ENCODE data around the gene PUS7. TPM values are rescaled to one million over a fixed set of nuclear protein-coding genes. Genes with fewer than 3 reads are reported as not detected.
"Not testable (repeated sequence)": the region's sequence is repeated elsewhere in the genome, so short reads cannot be mapped to it uniquely, and the experiment has no call there.

Gene PUS7
- total RNA-seq, 4 donors from 2014 or later: 13.4 to 66.2 (median 17.8) TPM

GRCh38 chr7:105448181-105448580, 73.9 kb downstream of the PUS7 start:
- H3K4me1 ChIP-seq: no peaks in the 10 kb centered on the region
- ATAC-seq (no peak), DNase-seq (no peak)
- intact Hi-C loops (cut with DNase I; ENCODE audit: low total_unique reads): no loop called here
- TF ChIP-seq CTCF (IDR thresholded peaks at IDR 0.05 in 4 of 5, conservative IDR thresholded peaks at IDR 0.05 in 1 of 5) (no peak), POLR2A (IDR thresholded peaks at IDR 0.05) (no peak)
- in situ Hi-C loops (cut with MboI; ENCODE audit: low sequenced_read_pairs in 4 of 4): no loop called here
- no peaks in the 10 kb centered on the region for H3K36me3 ChIP-seq
- no peaks in the 10 kb centered on the region for H3K9me3 ChIP-seq
- H3K27me3 ChIP-seq: no peaks in the 10 kb centered on the region
- H3K27ac ChIP-seq: no peak overlapping the region
- no peak overlapping the region for H3K4me3 ChIP-seq

DNA sequence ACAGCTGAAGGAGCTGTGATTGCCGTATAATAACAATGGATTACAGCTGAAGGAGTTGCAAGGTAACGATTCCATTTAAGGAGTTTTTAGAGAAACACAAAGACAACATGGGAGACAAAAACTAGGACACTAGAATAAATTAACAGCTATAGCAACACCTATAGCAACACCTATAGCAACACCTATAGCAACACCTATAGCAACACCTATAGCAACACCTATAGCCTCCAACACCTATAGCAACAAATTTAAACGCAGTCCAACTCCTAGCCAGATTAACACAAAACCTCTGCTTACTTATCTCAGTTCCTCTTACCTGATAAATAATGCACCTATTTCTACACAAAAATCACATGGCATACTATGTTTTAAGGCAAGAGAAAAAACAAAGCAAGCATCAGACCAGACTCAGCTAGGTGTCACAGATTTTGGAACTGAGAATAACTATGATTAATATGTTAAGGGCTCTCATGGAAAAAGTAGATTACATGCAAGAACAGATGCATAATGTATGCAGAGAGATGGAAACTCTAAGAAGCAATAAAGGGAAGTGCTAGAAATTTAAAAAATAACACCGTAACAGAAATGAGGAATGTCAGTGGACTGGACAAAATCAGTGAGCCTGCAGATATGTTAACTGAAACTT, 77.6 kb downstream of the PUS7 start:
- H3K36me3 ChIP-seq: no peaks in the 10 kb centered on the region
- intact Hi-C loops (cut with DNase I; ENCODE audit: low total_unique reads): no loop called here
- no peaks in the 10 kb centered on the region for H3K27me3 ChIP-seq
- in situ Hi-C loops (cut with MboI; ENCODE audit: low sequenced_read_pairs in 4 of 4): no loop called here
- H3K4me1 ChIP-seq: no peaks in the 10 kb centered on the region
- no peaks in the 10 kb centered on the region for H3K9me3 ChIP-seq
- TF ChIP-seq CTCF (IDR thresholded peaks at IDR 0.05 in 4 of 5, conservative IDR thresholded peaks at IDR 0.05 in 1 of 5) (no peak), POLR2A (IDR thresholded peaks at IDR 0.05) (no peak)
- H3K4me3 ChIP-seq: no peak overlapping the region
- no peak overlapping the region for H3K27ac ChIP-seq
- DNase-seq (no peak), ATAC-seq (no peak)

DNA sequence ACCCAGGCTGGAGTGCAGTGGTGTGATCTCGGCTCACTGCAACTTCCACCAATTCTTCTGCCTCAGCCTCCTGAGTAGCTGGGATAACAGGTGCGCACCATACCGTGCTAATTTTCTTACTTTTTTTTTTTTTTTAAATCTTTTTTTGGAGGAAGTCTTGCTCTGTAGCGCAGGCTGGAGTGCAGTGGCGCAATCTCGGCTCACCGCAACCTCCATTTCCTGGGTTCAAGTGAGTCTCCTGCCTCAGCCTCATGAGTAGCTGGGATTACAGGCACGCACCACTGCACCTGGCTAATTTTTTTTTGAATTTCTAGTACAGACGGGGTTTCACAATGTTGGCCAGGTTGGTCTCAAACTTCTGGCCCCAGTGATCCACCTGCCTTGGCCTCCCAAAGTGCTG, 79.9 kb downstream of the PUS7 start:
- intact Hi-C loops (cut with DNase I; ENCODE audit: low total_unique reads); ATAC-seq; H3K9me3 ChIP-seq; H3K27ac ChIP-seq; H3K36me3 ChIP-seq; in situ Hi-C loops (cut with MboI; ENCODE audit: low sequenced_read_pairs in 4 of 4); H3K4me1 ChIP-seq; H3K27me3 ChIP-seq; H3K4me3 ChIP-seq; DNase-seq: not testable (repeated sequence)

DNA sequence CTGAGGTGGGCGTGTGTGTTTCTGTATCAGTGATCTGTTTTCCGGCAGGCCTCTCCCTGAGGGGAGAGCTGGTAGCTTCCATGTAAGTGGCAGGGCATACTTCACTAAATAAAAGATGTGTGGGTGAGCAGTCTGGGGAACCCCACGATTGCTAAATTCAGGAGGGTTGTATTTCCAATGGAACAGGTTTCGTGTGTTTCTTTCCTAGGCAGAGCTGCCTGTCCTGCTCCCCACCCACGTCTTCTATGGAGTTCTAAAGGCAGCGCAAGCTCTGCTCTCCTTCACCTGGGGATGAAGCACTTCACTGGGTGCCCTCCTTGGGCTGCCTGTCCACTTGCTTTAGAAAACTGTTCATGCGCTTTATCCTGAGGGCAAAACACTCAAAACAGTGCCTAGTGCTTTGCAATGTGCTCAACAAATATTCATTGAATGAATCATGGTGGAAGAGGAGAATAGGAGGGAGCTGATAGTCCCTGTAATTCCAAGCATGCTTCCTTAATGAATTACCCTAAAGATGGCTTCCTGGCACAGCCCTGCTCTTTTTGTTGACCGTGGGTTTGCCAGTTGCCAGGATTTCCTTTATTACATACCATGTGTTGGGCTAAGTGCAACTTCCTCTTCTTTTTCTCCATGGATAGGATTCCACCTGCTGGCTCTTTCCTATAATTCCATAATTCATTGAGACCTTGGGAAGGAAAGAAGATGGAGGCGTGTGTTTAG, 82.7 kb downstream of the PUS7 start:
- intact Hi-C loops (cut with DNase I; ENCODE audit: low total_unique reads): no loop called here
- in situ Hi-C loops (cut with MboI; ENCODE audit: low sequenced_read_pairs in 4 of 4): no loop called here
- no peak overlapping the region for H3K27ac ChIP-seq
- no peaks in the 10 kb centered on the region for H3K27me3 ChIP-seq
- H3K36me3 ChIP-seq: no peaks in the 10 kb centered on the region
- no peak for DNase-seq
- ATAC-seq: no peak
- no peaks in the 10 kb centered on the region for H3K9me3 ChIP-seq
- H3K4me1 ChIP-seq: no peaks in the 10 kb centered on the region
- H3K4me3 ChIP-seq: no peak overlapping the region
- TF ChIP-seq POLR2A (IDR thresholded peaks at IDR 0.05) (no peak), CTCF (IDR thresholded peaks at IDR 0.05 in 4 of 5, conservative IDR thresholded peaks at IDR 0.05 in 1 of 5) (no peak)

GRCh38 chr7:105438847-105439173, 83.3 kb downstream of the PUS7 start:
- intact Hi-C loops (cut with DNase I; ENCODE audit: low total_unique reads) (no loop called here), in situ Hi-C loops (cut with MboI; ENCODE audit: low sequenced_read_pairs in 4 of 4) (no loop called here)
- Histone ChIP-seq H3K4me1 (no peaks in the 10 kb centered on the region), H3K9me3 (no peaks in the 10 kb centered on the region), H3K4me3 (no peak overlapping the region), H3K27me3 (no peaks in the 10 kb centered on the region), H3K36me3 (no peaks in the 10 kb centered on the region), H3K27ac (no peak overlapping the region)
- TF ChIP-seq POLR2A (IDR thresholded peaks at IDR 0.05): no peak
- TF ChIP-seq CTCF (IDR thresholded peaks at IDR 0.05 in 4 of 5, conservative IDR thresholded peaks at IDR 0.05 in 1 of 5): no peak
- ATAC-seq (no peak), DNase-seq (no peak)

All from gastrocnemius medialis (tissue), 4 donors.